LNCAP (cell line): ENCODE measurements around the gene PTTG2.

Experiments used
- TF ChIP-seq, protein P1 (sequence below): fragments of 450-650 bp; IDR thresholded peaks from 2 replicates; pipeline ENCODE4 v1.5.1; 2017; ENCODE audit warnings: mild to moderate bottlenecking

PTTG2 gene

GRCh38 chr4:37981844-37982720 is 21.9 kb downstream of the PTTG2 start:
- TF ChIP-seq, protein P1, sequence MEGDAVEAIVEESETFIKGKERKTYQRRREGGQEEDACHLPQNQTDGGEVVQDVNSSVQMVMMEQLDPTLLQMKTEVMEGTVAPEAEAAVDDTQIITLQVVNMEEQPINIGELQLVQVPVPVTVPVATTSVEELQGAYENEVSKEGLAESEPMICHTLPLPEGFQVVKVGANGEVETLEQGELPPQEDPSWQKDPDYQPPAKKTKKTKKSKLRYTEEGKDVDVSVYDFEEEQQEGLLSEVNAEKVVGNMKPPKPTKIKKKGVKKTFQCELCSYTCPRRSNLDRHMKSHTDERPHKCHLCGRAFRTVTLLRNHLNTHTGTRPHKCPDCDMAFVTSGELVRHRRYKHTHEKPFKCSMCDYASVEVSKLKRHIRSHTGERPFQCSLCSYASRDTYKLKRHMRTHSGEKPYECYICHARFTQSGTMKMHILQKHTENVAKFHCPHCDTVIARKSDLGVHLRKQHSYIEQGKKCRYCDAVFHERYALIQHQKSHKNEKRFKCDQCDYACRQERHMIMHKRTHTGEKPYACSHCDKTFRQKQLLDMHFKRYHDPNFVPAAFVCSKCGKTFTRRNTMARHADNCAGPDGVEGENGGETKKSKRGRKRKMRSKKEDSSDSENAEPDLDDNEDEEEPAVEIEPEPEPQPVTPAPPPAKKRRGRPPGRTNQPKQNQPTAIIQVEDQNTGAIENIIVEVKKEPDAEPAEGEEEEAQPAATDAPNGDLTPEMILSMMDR = no peak

- TF ChIP-seq, protein P1 = no peak
These were observed 22.5 kb downstream of the PTTG2 start for GRCh38 chr4:37982736-37983135.

- TF ChIP-seq, protein P1 = no peak
These were observed 23.8 kb downstream of the PTTG2 start for GRCh38 chr4:37983951-37984350.

GRCh38 chr4:37985730-37986275 is 25.6 kb downstream of the PTTG2 start:
- TF ChIP-seq, protein P1 = no peak

DNA sequence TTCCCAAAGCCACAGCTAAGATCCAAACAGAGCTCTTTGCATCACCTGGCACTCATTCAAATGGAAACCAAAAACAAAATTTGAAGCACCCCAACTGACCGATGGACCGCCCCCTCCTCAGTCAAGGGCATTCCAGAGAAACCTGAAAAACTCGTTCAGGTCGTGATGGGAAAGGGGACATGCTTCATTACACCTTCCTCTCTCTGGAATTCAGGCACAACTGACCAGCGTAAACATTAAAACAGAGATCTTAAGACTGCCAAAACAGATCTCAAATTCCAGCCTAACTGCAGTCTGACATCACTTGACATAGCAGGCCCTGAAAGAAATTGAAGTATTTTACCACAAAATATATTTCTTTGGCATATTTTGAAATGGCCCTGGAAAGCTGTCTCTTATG is 28.5 kb downstream of the PTTG2 start:
- TF ChIP-seq, protein P1 = no peak

GRCh38 chr4:37989398-37990260 is 29.4 kb downstream of the PTTG2 start:
- TF ChIP-seq, protein P1 = no peak

GRCh38 chr4:37990731-37991245 is 30.6 kb downstream of the PTTG2 start:
- TF ChIP-seq, protein P1 = no peak
